Measurements from ENCODE around the gene RABGAP1L.
A peak's percentile ranks its signal among the peaks of the same experiment; 100 is the strongest.

Gene RABGAP1L

DNA sequence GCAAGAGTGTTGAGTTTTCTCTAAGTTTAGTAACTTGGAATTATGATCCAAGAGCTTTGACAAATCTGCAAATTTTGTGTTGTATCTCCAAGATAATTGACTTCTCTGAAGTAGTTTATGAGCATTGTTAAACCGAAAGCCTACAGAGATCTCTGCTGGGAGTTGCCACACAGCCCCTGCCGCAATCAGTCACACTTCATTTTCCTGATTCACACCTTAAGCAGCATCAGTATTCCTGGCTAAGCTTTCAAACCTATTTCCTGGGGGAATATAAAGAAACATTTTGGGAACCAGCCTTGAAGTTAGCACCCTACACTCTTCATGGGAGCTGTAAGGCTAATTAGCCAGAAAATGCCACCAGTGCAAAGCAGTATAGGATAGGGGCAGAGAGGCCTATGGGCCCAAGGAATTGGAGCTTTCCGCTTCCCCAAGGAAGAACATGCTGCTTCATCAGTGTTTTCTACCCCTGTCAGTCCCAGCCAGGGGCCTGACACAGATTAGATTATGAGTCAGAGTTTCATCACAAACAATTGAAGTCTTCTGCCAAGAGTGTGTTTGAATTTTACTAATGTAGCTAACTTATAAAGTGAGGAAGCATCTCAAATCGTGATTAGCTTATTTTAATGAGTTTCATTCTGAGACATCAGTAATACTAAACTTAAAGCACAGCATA lies 817.3 kb downstream of the RABGAP1L start:
- no peak overlapping the region for H3K23ac ChIP-seq (ENCODE audit: low read depth, low read length, poor library complexity)
- no peaks in the 10 kb centered on the region for H3K9me3 ChIP-seq (replicated peaks in 1 of 2; ENCODE audit: control insufficient read depth in 2 of 2, insufficient read depth in 1 of 2, low read depth in 1 of 2, low read length in 2 of 2)
- no peak overlapping the region for H3K4me3 ChIP-seq (ENCODE audit: low read length in 2 of 2)
- no peaks in the 10 kb centered on the region for H3K27me3 ChIP-seq (ENCODE audit: control insufficient read depth in 3 of 3, insufficient read depth in 3 of 3, low read depth in 1 of 3, low read length in 3 of 3)
- H2BK15ac ChIP-seq (ENCODE audit: low read length), result no peak overlapping the region
- no peak overlapping the region for H3K27ac ChIP-seq (replicated peaks; ENCODE audit: low read length)
- no peak overlapping the region for H3K18ac ChIP-seq (ENCODE audit: low read length)
- H3K4ac ChIP-seq (ENCODE audit: low read length), result no peak overlapping the region
- H4K91ac ChIP-seq (ENCODE audit: low read depth, low read length, poor library complexity), result no peak overlapping the region
- no peak overlapping the region for H3K9ac ChIP-seq (ENCODE audit: low read depth, low read length, poor library complexity)
- no peak overlapping the region for H3K14ac ChIP-seq (ENCODE audit: low read length)
- H3K36me3 ChIP-seq (replicated peaks in 1 of 2; ENCODE audit: control insufficient read depth in 2 of 2, insufficient read depth in 2 of 2, low read length in 2 of 2), result no peaks in the 10 kb centered on the region
- H2AK5ac ChIP-seq (ENCODE audit: low read depth, low read length), result no peak overlapping the region
- no peak overlapping the region for H4K8ac ChIP-seq (ENCODE audit: low read depth, low read length)
- peaks cover 0 to 4% of the 10 kb centered on the region in 2 donors for H3K4me1 ChIP-seq (ENCODE audit: control insufficient read depth in 2 of 2, insufficient read depth in 1 of 2, low read depth in 1 of 2, low read length in 2 of 2)
- H3K4me2 ChIP-seq (ENCODE audit: insufficient read depth, low read length, poor library complexity, severe bottlenecking), result no peak overlapping the region
- H2AFZ ChIP-seq (ENCODE audit: low read length), result no peak overlapping the region
- H2BK120ac ChIP-seq (ENCODE audit: low read depth, low read length), result no peak overlapping the region
- no CpG with 5 or more reads among the region's 4 CpGs for WGBS, 2 donors (ENCODE audit: extremely low coverage in 2 of 2, insufficient read length in 2 of 2, insufficient replicate concordance in 1 of 2)
- no peak overlapping the region for H2BK5ac ChIP-seq (ENCODE audit: low read length)
- no peak overlapping the region for H2BK12ac ChIP-seq (ENCODE audit: low read length)
- no peaks in the 10 kb centered on the region for H3K79me1 ChIP-seq (ENCODE audit: low read depth, low read length)
- DNase-seq (ENCODE audit: low spot score), result no peak

DNA sequence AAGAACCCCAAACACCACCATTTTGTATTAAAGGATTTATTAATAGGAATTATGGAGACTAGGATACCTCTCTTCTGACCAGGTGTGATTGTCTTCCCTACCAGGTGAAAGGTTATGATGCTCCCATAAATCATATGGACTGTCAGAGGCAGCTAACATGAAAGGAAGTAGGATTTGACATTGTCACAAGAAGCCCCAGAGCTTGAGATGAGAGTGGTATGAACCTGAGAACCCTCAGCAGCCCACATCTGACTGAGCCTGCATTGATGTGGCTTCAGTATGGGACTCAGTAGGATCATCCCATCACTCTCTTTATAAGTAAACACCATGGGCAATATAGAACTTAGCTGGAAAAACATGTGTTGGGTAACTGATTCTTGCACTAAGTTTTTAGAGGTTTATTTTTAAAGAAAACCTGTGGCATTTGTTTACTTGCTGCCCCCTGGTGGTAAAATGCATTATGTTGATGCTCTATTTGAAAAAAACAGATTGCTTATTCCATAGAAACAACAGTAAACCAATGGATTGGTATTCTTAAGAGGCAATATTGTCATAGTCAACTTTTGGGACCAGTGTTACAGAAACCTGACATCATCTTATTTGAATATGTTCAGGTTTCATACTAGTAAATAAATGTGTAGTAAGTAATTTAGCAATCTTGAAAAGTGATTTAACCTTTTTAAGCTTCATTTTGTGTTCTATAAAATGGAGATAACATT lies 823.8 kb downstream of the RABGAP1L start:
- H3K14ac ChIP-seq (ENCODE audit: low read length), result no peak overlapping the region
- H3K79me1 ChIP-seq (ENCODE audit: low read depth, low read length), result no peaks in the 10 kb centered on the region
- H3K4me3 ChIP-seq (ENCODE audit: low read length in 2 of 2), result no peak overlapping the region
- no peak overlapping the region for H2BK120ac ChIP-seq (ENCODE audit: low read depth, low read length)
- H3K4me2 ChIP-seq (ENCODE audit: insufficient read depth, low read length, poor library complexity, severe bottlenecking), result no peak overlapping the region
- no peak overlapping the region for H3K27ac ChIP-seq (replicated peaks; ENCODE audit: low read length)
- DNase-seq (ENCODE audit: low spot score), result peak; percentile 36
- H3K9ac ChIP-seq (ENCODE audit: low read depth, low read length, poor library complexity), result no peak overlapping the region
- no peak overlapping the region for H4K91ac ChIP-seq (ENCODE audit: low read depth, low read length, poor library complexity)
- no peaks in the 10 kb centered on the region for H3K36me3 ChIP-seq (replicated peaks in 1 of 2; ENCODE audit: control insufficient read depth in 2 of 2, insufficient read depth in 2 of 2, low read length in 2 of 2)
- H3K9me3 ChIP-seq (replicated peaks in 1 of 2; ENCODE audit: control insufficient read depth in 2 of 2, insufficient read depth in 1 of 2, low read depth in 1 of 2, low read length in 2 of 2), result no peaks in the 10 kb centered on the region
- no peaks in the 10 kb centered on the region for H3K27me3 ChIP-seq (ENCODE audit: control insufficient read depth in 3 of 3, insufficient read depth in 3 of 3, low read depth in 1 of 3, low read length in 3 of 3)
- H3K23ac ChIP-seq (ENCODE audit: low read depth, low read length, poor library complexity), result no peak overlapping the region
- H2BK5ac ChIP-seq (ENCODE audit: low read length), result no peak overlapping the region
- no peak overlapping the region for H2AFZ ChIP-seq (ENCODE audit: low read length)
- no peak overlapping the region for H3K18ac ChIP-seq (ENCODE audit: low read length)
- no peak overlapping the region for H3K4ac ChIP-seq (ENCODE audit: low read length)
- H4K8ac ChIP-seq (ENCODE audit: low read depth, low read length), result no peak overlapping the region
- H3K4me1 ChIP-seq (ENCODE audit: control insufficient read depth in 2 of 2, insufficient read depth in 1 of 2, low read depth in 1 of 2, low read length in 2 of 2), result peaks cover 1 to 4% of the 10 kb centered on the region in 2 donors
- no peak overlapping the region for H2BK15ac ChIP-seq (ENCODE audit: low read length)
- no peak overlapping the region for H2BK12ac ChIP-seq (ENCODE audit: low read length)
- no peak overlapping the region for H2AK5ac ChIP-seq (ENCODE audit: low read depth, low read length)

DNA sequence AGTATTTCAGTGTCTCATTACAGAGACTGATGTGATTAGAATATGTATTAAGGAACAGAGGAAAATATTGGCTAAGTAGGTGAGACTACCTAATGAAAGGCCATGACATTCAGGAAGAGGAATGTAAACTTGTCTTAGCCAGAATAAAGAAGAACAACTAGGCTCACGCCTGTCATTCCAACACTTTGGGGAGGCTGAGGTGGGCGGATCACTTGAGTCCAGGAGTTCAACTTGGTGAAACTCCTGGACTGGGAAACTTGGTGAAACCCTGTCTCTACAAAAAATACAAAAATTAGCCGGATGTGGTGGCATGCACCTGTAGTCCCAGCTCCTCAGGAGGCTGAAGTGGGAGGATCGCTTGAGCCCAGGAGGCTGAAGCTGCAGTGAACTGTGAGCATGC lies 825.6 kb downstream of the RABGAP1L start:
- Histone ChIP-seq H2BK120ac (ENCODE audit: low read depth, low read length) (no peak overlapping the region), H3K27ac (replicated peaks; ENCODE audit: low read length) (no peak overlapping the region), H4K8ac (ENCODE audit: low read depth, low read length) (no peak overlapping the region), H3K9ac (ENCODE audit: low read depth, low read length, poor library complexity) (no peak overlapping the region), H3K14ac (ENCODE audit: low read length) (no peak overlapping the region), H3K9me3 (replicated peaks in 1 of 2; ENCODE audit: control insufficient read depth in 2 of 2, insufficient read depth in 1 of 2, low read depth in 1 of 2, low read length in 2 of 2) (no peaks in the 10 kb centered on the region), H2AFZ (ENCODE audit: low read length) (no peak overlapping the region), H3K27me3 (ENCODE audit: control insufficient read depth in 3 of 3, insufficient read depth in 3 of 3, low read depth in 1 of 3, low read length in 3 of 3) (no peaks in the 10 kb centered on the region), H3K4me3 (ENCODE audit: low read length in 2 of 2) (no peak overlapping the region), H3K23ac (ENCODE audit: low read depth, low read length, poor library complexity) (no peak overlapping the region), H3K79me1 (ENCODE audit: low read depth, low read length) (no peaks in the 10 kb centered on the region), H2AK5ac (ENCODE audit: low read depth, low read length) (no peak overlapping the region), H2BK5ac (ENCODE audit: low read length) (no peak overlapping the region), H3K4me2 (ENCODE audit: insufficient read depth, low read length, poor library complexity, severe bottlenecking) (no peak overlapping the region), H2BK15ac (ENCODE audit: low read length) (no peak overlapping the region), H3K36me3 (replicated peaks in 1 of 2; ENCODE audit: control insufficient read depth in 2 of 2, insufficient read depth in 2 of 2, low read length in 2 of 2) (no peaks in the 10 kb centered on the region), H3K4ac (ENCODE audit: low read length) (no peak overlapping the region), H4K91ac (ENCODE audit: low read depth, low read length, poor library complexity) (no peak overlapping the region), H2BK12ac (ENCODE audit: low read length) (no peak overlapping the region), H3K4me1 (ENCODE audit: control insufficient read depth in 2 of 2, insufficient read depth in 1 of 2, low read depth in 1 of 2, low read length in 2 of 2) (peaks cover 0 to 1% of the 10 kb centered on the region in 2 donors), H3K18ac (ENCODE audit: low read length) (no peak overlapping the region)
- whole genome bisulfite sequencing, 2 donors (ENCODE audit: extremely low coverage in 2 of 2, insufficient read length in 2 of 2, insufficient replicate concordance in 1 of 2), result no CpG with 5 or more reads among the region's 4 CpGs
- no peak for DNase-seq (ENCODE audit: low spot score)

DNA sequence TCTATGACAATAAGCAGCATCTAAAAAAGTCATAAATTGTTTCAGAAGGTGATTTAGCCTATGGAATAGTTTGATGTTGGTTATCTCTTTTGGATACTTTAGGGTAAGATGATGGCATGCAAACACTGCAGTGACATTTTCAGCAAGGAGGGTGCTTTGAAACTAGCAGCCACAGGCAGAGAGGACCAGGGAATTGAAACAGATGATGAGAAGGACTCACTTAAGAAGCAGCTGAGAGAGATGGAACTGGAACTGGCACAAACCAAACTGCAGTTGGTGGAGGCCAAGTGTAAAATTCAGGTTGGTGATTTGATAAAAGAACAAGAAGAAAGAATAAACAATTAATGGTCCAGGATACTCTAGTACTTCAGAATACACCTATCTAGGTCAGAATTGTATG lies 829.2 kb downstream of the RABGAP1L start:
- Histone ChIP-seq H2AK5ac (ENCODE audit: low read depth, low read length) (no peak overlapping the region), H3K36me3 (replicated peaks in 1 of 2; ENCODE audit: control insufficient read depth in 2 of 2, insufficient read depth in 2 of 2, low read length in 2 of 2) (no peaks in the 10 kb centered on the region), H3K9me3 (replicated peaks in 1 of 2; ENCODE audit: control insufficient read depth in 2 of 2, insufficient read depth in 1 of 2, low read depth in 1 of 2, low read length in 2 of 2) (no peaks in the 10 kb centered on the region), H2BK12ac (ENCODE audit: low read length) (no peak overlapping the region), H2BK15ac (ENCODE audit: low read length) (no peak overlapping the region), H3K27me3 (ENCODE audit: control insufficient read depth in 3 of 3, insufficient read depth in 3 of 3, low read depth in 1 of 3, low read length in 3 of 3) (no peaks in the 10 kb centered on the region), H2BK120ac (ENCODE audit: low read depth, low read length) (no peak overlapping the region), H3K14ac (ENCODE audit: low read length) (no peak overlapping the region), H3K18ac (ENCODE audit: low read length) (no peak overlapping the region), H3K4me3 (ENCODE audit: low read length in 2 of 2) (no peak overlapping the region), H3K79me1 (ENCODE audit: low read depth, low read length) (no peaks in the 10 kb centered on the region), H3K4ac (ENCODE audit: low read length) (no peak overlapping the region), H4K8ac (ENCODE audit: low read depth, low read length) (no peak overlapping the region), H3K4me2 (ENCODE audit: insufficient read depth, low read length, poor library complexity, severe bottlenecking) (no peak overlapping the region), H3K27ac (replicated peaks; ENCODE audit: low read length) (no peak overlapping the region), H3K4me1 (ENCODE audit: control insufficient read depth in 2 of 2, insufficient read depth in 1 of 2, low read depth in 1 of 2, low read length in 2 of 2) (peaks cover 0 to 1% of the 10 kb centered on the region in 2 donors), H2AFZ (ENCODE audit: low read length) (no peak overlapping the region), H2BK5ac (ENCODE audit: low read length) (no peak overlapping the region), H4K91ac (ENCODE audit: low read depth, low read length, poor library complexity) (no peak overlapping the region), H3K9ac (ENCODE audit: low read depth, low read length, poor library complexity) (no peak overlapping the region), H3K23ac (ENCODE audit: low read depth, low read length, poor library complexity) (no peak overlapping the region)
- DNase-seq (ENCODE audit: low spot score), result no peak

All from neuronal stem cell (in vitro differentiated cells).